Right renal cortex interstitium (tissue), 3 donors: ENCODE data around the gene LYRM2. TPM values are rescaled to one million over a fixed set of nuclear protein-coding genes. Genes with fewer than 3 reads are reported as not detected.

ENCODE experiments used
- DNase-seq, 3 donors: peaks; one replicate each; pipeline ENCODE4 v3.0.0-alpha.2; 2013; ENCODE audit warnings: low read depth in 3 of 3, low spot score in 2 of 3
- polyA plus RNA-seq, 3 donors: library from polyadenylated mRNA; unstranded; fragments of 120-200 nt; gene quantifications; one replicate each; pipeline ENCODE4 v1.2.1, GENCODE V29; 2013; ENCODE audit not compliant: insufficient read length in 3 of 3

Gene LYRM2
- polyA plus RNA-seq, 3 donors: 53.0 to 58.7 (median 56.8) TPM

- DNase-seq: no peak
Observed at GRCh38 chr6:89597988-89598387, 40.6 kb downstream of the LYRM2 start.

GRCh38 chr6:89597372-89597771 lies 41.2 kb downstream of the LYRM2 start:
- DNase-seq: no peak

- DNase-seq: no peak
Observed at GRCh38 chr6:89596484-89596883, 42.1 kb downstream of the LYRM2 start.

GRCh38 chr6:89596056-89596455 lies 42.5 kb downstream of the LYRM2 start:
- DNase-seq: no peak

GRCh38 chr6:89591745-89592144 lies 46.8 kb downstream of the LYRM2 start:
- DNase-seq: no peak

GRCh38 chr6:89590133-89590532 lies 48.4 kb downstream of the LYRM2 start:
- no peak for DNase-seq

GRCh38 chr6:89589297-89590025 lies 49.1 kb downstream of the LYRM2 start:
- DNase-seq: no peak

- DNase-seq: no peak
Observed at GRCh38 chr6:89585154-89585553, 53.4 kb downstream of the LYRM2 start.

GRCh38 chr6:89584539-89584938 lies 54.0 kb downstream of the LYRM2 start:
- DNase-seq: no peak

GRCh38 chr6:89583559-89583958 lies 55.0 kb downstream of the LYRM2 start:
- DNase-seq: no peak

- DNase-seq: no peak
Observed at GRCh38 chr6:89582669-89583325, 55.8 kb downstream of the LYRM2 start.

- DNase-seq: no peak
Observed at GRCh38 chr6:89581689-89582088, 56.9 kb downstream of the LYRM2 start.

- no peak for DNase-seq
Observed at GRCh38 chr6:89580997-89581666, 57.4 kb downstream of the LYRM2 start.

- DNase-seq: no peak
Observed at GRCh38 chr6:89575562-89575960, 63.0 kb downstream of the LYRM2 start.

GRCh38 chr6:89574910-89575561 lies 63.5 kb downstream of the LYRM2 start:
- no peak for DNase-seq

GRCh38 chr6:89567630-89568390 lies 70.7 kb downstream of the LYRM2 start:
- no peak for DNase-seq

- no peak for DNase-seq
Observed at GRCh38 chr6:89566930-89567629, 71.5 kb downstream of the LYRM2 start.

- no peak for DNase-seq
Observed at GRCh38 chr6:89566008-89566800, 72.3 kb downstream of the LYRM2 start.

- DNase-seq: no peak
Observed at GRCh38 chr6:89564752-89565427, 73.7 kb downstream of the LYRM2 start.
